Fibroblast of skin of right biceps (primary cell): Measurements from ENCODE around the gene EPS8L1.
"Not testable (repeated sequence)": the region's sequence is repeated elsewhere in the genome, so short reads cannot be mapped to it uniquely, and the experiment has no call there.

Source experiments
- DNase-seq: peaks from one replicate; pipeline ENCODE4 v3.0.0-alpha.2; 2013

The EPS8L1 gene

DNA sequence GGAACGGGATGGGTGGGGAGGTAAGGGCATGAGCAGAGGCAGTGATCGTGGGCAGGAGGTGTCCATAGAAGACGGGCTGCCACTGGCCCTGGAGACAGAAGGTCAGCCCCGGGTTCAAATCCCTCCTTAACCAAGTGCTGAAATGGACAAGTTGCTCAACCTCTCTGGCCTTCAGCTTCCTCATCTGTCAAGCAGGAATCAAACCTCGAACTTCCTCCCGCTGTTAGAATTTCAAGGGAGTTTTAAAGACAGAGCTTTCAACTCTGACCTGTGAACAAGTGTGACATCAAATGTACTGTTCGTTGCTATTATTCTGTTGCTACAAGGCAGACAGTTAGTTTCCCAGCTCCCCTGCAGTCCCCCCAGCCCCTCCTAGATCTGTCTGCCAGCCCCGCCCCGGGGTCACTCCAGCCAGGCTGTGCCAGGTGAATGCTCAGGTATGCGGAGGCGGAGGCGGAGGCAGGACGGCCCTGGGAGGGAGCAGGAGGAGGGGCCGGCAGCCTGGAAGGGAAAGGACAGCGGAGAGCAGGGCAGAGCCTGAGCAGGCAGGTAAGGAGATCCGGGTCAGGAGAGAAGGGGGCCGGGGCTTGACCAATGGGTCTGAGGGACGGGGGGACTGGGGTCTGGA lies at the start of gene EPS8L1:
Gene EPS8L1 (plus strand): TSS at position 499 of the 628 bp plus-strand sequence. CDS start 576 bp downstream, outside the sequence.
- DNase-seq, result no peak

GRCh38 chr19:55027140-55027471 lies 48.6 kb upstream of the EPS8L1 start:
- not testable (repeated sequence) for DNase-seq

DNA sequence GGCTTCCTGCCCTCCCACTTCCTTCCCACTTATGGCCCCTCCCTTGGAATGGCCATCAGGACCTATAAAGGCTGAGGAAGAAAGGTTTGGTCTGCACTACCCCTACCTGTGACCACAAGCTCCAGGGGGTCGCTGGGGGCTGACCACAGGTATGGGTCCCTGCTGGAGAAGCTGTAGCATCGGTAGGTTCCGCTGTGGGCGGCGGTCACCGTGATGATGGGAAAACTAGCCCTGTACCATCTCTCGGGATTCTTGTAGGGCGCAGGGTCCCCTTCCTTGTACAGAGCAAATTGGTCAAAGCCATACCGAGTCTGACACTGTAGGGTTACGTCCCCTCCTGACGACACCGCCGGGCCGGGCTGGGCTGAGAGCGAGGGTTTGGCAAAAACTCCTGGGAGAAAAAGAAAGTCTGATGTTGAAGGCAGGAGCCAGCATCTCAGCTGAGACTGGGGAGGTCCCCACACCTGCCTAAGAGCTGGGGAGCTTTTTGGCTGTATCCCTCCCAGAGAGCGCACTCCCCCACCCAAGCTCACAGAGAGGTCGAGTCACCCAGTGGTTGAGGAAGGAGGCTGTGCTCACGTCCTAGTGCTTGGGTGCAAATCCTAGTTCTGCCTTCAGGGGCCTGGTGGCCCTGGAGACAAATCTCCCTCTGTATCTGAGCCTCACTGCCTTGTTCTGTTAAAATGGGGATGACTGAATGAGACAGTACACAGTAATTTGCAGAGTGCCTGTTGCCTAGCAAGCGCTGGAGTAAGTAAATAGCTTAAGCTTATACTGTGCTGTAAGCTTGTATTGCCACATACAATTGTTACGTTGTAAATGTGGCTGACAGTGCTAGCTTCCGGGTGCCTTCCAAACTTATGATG lies 48.0 kb upstream of the EPS8L1 start:
- DNase-seq, result no peak

GRCh38 chr19:55028757-55029156 lies 46.9 kb upstream of the EPS8L1 start:
- DNase-seq, result no peak

GRCh38 chr19:55031178-55031577 lies 44.5 kb upstream of the EPS8L1 start:
- no peak for DNase-seq

DNA sequence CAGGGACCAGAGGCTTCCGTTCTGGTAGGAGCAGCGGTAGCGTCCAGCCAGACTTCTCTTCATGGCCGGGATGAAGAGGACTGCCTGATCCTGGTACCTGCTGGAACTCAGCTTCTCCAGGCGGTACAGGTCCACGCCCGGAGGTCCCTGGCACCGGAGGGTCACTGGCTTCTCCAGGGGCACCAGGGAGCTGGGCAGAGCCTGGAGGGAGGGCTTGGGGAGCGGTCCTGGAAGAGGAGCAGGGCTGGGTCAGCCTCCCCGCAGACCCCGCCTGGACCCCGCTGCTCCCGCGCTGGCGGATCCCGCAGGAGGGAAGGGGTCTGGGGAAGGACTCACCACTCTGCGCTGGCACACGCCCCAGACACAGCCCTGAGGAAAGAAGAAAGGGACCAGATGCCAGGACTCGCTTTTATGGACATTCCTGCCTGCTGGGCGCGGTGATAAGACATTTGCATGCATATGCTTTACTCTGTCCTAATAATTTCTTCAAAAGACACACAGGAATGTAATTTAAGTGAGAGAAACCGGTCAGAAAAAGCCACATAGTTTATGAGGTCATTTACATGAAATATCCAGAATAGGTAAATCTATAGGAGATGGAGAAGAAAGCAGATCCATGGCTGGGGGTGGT lies 43.4 kb upstream of the EPS8L1 start:
- DNase-seq, result no peak

DNA sequence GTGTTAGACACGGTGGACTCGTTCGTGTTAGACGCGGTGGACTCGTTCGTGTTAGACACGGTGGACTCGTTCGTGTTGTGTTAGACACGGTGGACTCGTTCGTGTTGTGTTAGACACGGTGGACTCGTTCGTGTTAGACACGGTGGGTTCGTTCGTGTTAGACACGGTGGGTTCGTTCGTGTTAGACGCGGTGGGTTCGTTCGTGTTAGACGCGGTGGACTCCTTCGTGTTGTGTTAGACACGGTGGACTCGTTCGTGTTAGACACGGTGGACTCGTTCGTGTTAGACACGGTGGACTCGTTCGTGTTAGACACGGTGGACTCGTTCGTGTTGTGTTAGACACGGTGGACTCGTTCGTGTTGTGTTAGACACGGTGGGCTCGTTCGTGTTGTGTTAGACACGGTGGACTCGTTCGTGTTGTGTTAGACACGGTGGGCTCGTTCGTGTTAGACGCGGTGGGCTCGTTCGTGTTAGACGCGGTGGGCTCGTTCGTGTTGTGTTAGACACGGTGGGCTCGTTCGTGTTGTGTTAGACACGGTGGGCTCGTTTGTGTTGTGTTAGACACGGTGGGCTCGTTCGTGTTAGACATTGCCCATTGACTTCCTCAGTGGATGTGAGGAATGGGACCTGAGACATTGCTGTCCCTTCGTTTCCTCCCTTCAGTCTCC lies 42.6 kb upstream of the EPS8L1 start:
- DNase-seq, result not testable (repeated sequence)

DNA sequence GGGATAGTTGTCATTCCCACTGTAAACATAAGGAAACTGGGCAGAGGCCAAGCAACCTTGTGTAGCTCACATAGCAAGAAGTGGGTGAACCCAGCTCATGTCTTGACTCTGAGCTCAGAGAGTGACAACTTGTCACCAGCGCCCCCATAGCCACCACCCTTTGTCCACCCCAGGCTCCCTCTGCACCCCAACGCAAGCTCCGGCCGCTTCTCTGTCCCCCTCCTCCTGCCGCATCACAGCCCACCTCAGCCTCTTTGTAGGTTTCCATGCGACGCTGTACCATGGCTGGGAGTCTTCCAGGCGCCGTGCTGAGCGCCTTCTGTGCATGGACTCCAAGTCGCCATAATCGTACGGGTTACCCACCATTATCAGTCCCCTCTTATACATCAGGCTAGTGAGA lies 40.9 kb upstream of the EPS8L1 start:
- DNase-seq, result no peak

DNA sequence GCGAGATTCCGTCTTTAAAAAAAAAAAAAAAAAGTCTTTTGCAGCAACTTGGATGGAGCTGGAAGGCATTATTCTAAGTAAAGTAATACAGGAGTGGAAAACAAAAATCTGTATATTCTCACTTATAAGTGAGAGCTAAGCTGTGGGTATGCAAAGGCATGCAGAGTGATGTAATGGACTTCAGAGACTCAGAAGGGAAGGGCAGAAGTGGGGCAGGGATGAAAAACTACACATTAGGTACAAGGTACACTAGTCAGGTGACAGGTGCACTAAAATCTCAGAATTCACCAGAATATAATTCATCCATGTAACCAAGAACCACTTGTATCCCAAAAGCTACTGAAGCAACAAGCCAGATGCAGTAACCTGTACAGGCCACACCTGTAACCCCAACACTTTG lies 39.6 kb upstream of the EPS8L1 start:
- no peak for DNase-seq

- not testable (repeated sequence) for DNase-seq
Measured at GRCh38 chr19:55037603-55038002, 38.1 kb upstream of the EPS8L1 start.

GRCh38 chr19:55040654-55041053 lies 35.0 kb upstream of the EPS8L1 start:
- DNase-seq, result not testable (repeated sequence)

- DNase-seq, result no peak
Measured at GRCh38 chr19:55041244-55041626, 34.4 kb upstream of the EPS8L1 start.

DNA sequence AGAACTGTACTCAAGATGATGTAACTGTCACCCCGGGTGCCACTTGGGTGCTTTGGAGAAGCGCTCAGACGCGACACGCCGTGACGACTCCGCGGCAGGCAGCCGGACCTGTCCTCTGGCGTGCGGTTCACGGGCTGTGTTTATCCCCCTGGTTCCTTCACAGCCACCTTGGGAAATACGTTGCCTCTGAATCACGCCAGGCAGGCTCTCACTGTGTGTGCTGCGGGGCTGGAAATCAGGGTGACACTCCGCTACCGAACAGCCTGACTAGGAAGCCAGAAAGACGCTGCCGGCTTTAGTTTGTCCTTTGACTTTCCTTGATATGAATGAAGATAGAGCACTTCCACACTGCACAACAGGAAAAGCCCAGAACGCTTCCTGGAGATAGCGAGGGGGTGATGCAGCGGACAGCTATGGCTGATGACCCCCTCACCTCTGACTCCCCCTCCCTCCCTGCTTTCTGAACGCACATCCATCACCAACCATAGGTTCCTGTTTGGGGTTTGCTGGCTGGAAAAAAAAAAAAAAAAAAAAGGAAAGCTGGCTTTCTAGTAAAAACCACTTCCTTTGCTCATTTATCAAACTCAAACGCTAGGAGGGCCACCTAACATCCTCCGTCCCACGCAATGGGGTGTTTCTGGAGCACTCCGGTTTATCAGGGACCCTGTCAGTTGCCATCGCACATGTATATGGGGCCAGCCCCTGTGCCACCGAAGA lies 33.9 kb upstream of the EPS8L1 start:
- no peak for DNase-seq

DNA sequence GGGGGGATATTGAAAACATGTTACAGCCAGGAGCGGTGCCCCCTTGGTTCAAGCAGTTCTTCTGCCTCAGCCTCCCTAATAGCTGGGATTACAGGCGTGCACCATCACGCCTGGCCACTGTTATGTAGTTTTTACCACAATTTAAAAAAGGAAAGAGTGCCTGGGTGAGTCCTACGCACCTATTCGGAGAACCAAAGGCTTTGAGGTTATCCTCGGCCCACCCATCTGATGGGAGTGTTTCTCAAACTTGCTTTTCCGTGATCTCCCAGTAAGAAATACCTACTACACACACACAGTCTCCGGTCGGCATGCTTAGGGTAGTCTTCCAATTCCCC lies 33.4 kb upstream of the EPS8L1 start:
- DNase-seq, result no peak

GRCh38 chr19:55042688-55043087 lies 33.0 kb upstream of the EPS8L1 start:
- DNase-seq, result no peak

- DNase-seq, result no peak
Measured at GRCh38 chr19:55044286-55044685, 31.4 kb upstream of the EPS8L1 start.

- DNase-seq, result no peak
Measured at GRCh38 chr19:55044771-55045716, 30.6 kb upstream of the EPS8L1 start.

- no peak for DNase-seq
Measured at GRCh38 chr19:55046975-55047622, 28.6 kb upstream of the EPS8L1 start.

DNA sequence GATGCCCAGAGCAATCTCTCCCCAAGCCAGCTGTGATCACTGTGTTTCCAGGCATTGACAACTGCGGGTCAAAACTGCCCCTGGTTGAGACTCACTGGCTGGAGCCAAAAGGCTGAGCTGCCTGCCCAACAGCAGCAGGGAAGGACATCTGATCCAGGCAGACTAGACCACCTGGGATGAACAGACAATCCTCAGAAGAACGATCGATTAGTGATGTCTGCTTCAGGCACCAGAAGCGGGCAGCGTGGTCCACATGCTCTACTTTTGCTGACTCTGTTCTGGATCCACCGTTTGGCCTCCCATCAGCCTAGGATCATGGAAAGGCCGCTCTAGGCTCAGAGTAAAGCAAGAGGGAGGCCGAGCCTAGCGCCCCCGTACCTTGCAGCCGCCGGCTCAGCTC lies 27.7 kb upstream of the EPS8L1 start:
- no peak for DNase-seq

GRCh38 chr19:55048446-55048845 lies 27.2 kb upstream of the EPS8L1 start:
- no peak for DNase-seq
